Activated CD8-positive, alpha-beta memory T cell treated with anti-CD3 and anti-CD28 coated beads for 1 hour (primary cell): Measurements from ENCODE around the gene DUS2.
"Not testable (repeated sequence)": the region's sequence is repeated elsewhere in the genome, so short reads cannot be mapped to it uniquely, and the experiment has no call there.

Experiments
- DNase-seq, 2 donors: peaks; one replicate each; pipeline ENCODE4 v3.0.0-alpha.2; 2020; ENCODE audit warnings: low read depth in 1 of 2; ENCODE audit errors: extremely low read depth in 1 of 2

The DUS2 gene

DNA sequence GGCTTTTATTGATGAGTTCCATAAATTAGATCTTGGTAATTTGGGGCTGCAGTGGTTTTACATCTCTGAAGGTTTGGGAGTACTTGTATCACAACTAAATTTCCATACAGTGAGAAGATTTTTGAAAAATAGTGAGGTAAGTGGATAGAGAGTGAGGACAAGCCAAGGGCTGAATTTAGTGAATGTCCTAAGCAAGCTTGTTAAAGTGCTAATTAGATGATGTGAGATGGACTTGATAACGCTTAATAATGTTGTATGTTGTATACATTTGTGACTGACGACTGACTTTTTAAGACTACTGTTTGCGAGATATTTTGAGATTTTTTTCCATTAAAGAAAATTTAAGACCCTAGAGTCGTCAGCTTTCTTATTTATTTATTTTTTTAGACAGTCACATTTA, 66.0 kb downstream of the DUS2 start:
- DNase-seq = no peak

DNA sequence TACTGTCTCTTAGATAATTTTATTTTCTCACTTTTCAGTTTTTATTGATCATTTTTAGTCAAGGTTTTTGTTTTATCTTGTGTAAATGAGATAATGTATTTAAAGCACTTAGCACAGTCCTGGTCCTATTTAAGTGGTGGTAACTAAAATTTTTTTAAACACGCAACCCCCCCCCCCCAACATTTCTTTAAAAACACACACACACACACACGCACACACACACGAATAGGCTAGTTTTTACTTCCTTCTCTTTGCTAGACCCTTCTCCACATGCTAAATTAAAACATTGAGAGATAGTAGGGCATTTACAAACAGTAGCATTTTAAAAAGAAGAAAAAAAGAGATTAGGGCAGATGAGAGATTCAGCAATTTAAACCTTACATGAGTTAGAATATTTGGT, 67.0 kb downstream of the DUS2 start:
- DNase-seq = no peak

DNA sequence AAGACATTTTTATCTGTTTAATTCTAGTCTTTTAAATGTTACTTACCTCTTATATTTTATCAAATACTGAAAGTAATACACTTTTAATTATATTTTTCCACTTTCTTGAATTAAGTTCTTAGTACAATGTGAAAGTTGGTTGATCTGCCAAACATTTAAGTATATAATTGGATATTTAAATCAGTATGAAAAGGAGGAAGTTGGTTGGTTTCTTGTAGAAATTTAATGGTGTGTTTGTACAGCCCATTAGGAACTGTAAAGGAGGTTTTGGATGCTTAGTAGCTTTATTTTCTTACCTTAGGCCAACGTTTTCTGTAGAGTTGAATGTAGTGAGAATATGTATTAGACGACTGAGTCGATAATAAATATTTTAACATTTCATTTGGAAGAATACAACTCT, 67.4 kb downstream of the DUS2 start:
- DNase-seq = no peak

DNA sequence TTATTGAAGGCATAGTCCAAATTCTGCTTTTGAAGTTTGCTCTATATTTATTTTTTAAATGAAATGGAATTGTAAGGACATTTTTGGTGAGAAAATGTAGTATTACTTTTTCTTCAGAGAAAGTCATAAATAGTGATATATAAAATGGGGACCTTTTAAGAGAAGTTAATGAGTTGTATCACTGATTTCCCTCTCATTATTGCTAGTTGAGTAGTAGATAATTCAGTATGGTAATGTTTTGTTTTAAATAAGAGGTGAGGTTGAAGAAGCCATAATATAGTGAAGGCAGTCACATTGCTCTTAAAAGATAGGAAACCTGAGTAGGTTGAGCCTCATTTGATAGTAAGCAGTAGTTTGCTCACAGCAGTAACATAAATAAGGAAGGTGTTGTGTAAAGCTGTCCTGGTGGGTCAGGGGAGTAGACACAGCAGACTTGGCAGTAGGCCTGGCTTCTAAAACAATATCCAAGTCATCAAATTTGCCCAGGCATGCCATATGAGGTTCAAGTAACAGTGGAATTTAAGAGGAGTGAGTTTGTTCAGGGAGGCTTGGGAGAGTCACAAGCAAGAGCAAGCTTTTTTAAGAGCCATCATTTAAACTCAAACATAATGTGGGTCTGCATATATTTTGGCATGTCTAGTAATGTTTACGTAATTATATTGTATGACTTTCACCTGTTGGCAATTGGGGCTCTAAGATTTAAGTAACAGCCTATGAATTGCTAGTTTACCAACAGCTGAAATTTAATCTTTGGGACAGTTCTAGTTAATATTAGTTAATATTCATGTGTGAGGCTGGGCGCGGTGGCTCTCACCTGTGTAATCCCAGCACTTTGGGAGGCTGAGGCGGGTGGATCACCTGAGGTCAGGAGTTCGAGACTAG, 68.5 kb downstream of the DUS2 start:
- no peak for DNase-seq

DNA sequence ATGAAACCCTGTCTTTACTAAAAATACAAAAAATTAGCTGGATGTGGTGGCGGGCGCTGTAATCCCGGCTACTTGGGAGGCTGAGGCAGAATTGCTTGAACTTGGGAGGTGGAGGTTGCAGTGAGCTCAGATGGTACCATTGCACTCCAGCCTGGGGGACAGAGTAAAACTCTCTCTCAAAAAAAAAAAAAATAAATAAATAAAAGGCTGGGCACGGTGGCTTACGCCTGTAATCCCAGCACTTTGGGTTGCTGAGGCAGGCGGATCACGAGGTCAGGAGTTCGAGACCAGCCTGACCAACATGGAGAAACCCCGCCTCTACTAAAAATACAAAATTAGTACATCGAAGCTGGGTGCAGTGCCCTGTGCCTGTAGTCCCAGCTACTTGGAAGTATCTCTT, 69.2 kb downstream of the DUS2 start:
- DNase-seq = not testable (repeated sequence)

DNA sequence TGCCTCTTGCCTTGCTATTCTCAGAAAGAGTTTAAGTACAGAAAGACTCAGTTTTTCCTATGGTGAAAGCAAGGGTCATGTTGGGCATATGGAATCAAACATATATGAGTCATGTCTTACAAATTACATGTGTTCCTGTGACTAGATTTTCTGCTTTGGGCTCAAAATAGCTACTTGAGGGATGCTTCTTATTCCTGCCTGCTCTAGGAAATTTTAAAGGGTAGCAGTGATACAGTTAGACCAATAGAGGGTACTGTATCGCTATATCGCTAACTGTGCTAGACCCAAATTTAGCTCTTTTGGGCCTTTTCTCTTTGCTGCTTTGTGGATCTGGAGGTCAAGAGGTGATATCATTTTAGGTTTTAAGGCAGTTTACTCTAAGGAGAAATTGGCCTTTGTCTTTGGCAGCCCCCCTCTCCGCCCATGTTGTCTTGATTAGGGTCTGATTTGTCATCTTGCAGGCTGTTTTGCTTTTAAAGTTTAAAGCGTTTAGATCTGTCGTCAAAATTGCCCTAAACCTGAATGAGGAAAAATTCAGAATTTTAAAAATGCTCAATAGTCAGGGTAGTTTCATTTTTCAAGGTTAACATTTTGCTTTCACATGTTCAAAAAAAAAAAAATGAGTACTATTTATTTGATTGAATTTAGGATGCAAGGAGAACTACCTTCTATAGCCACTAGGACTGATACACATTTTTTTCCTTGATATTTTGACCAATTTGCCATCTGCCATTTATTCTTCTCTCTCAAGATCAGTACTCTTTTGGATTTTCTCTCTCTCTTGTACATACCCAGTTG, 70.9 kb downstream of the DUS2 start:
- DNase-seq = no peak

DNA sequence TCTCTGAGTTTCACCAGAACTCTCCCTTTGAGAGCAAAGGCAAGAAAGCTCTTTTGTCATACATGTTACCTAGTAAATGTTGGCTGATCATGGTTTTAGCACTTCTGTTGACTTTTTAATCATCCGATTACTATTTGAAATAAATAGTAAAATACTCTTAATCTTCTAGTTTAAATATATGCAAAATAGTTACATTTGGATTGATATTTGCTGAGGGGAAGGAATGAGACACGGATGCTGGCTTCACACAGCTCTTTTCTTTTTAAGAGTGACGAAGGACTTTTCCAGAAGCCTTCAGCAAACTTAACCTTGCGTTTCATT, 71.5 kb downstream of the DUS2 start:
- DNase-seq = no peak

DNA sequence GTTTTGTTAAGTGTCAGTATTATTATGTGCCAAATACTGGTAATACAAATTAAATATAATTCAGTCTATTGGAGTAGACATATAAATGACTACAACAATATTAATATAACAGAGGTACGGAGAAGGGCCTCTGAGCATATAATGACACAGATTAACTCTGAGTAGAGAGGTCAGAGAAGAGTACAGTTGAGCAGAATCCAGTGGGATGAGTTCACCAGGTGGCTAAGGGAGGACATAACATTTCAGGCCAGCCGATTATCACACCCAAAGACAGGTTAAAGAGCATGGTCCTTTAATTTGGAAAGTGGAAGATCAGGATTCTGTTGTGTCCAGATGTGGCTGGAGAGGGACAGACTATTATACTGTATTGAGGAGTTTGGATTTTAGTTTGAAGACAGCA, 73.4 kb downstream of the DUS2 start:
- DNase-seq = no peak

DNA sequence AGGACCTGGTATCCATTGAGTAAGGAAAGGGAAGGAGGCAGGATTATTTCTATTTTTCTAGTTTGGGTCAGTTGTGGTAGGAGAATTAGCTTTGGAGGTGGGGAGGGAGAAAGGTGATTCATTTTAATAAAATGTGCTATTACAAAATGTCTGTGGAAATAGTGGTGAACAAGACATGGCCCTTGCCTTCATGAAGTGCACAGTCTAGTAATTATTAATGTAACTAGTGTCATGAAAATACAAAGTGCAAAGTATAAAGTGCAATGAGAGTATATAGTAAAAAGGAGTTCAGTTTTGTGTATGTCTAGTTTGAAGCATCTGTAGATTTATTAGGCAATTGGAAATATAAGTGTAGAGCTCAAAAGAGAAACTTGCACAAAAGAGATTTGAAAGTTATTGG, 74.0 kb downstream of the DUS2 start:
- no peak for DNase-seq

DNA sequence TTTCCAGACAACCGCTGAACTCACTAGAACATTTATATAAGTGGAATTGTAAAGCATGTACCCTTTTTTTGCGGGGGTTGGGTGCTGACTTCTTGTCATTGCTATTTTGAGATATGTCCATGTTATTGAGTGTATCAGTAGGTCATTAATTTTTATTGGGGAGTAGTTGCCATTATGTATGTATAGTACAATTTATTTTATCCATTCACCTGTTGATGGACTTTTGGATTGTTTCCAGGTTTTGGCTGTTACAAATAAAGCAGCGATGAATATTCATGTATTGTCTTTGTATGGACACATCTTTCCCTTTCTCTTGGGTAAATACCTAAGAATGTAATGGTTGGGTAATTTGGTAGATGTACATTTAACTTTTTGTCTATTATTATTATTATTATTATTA, 74.8 kb downstream of the DUS2 start:
- DNase-seq = no peak

DNA sequence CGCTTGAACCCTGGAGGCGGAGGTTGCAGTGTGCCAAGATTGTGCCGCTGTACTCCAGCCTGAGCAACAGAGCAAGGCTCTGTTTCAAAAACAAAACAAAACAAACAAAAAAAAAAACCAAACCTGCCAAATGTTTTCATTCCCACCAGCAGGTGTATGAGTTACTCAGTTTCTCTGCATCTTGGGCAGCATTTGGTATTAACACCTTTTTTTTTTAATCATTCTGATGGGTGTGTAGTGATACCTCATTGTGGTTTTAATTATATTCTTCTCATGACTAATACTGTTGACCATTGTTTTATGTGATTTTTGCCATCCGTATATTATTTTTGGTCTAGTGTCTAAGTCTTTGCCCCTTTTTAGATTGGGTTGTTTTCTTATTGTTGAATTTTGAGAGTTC, 77.4 kb downstream of the DUS2 start:
- no peak for DNase-seq

DNA sequence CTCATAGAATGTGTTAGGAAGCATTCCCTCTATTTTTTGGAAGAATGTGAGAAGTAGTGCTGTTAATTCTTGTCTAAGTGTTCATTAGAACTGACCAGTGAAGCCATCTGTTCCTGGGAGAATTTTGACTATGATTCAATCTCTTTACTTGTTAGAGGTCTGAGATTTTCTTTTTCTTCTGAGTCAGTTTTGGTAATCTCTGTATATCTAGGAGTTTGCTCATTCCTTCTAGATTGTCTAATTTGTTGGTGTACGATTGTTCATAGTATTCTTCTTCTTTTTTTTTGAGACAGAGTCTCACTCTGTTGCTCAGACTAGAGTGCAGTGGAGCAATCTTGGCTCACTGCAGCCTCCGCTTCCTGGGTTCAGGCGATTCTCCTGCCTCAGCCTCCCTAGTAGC, 82.5 kb downstream of the DUS2 start:
- no peak for DNase-seq

DNA sequence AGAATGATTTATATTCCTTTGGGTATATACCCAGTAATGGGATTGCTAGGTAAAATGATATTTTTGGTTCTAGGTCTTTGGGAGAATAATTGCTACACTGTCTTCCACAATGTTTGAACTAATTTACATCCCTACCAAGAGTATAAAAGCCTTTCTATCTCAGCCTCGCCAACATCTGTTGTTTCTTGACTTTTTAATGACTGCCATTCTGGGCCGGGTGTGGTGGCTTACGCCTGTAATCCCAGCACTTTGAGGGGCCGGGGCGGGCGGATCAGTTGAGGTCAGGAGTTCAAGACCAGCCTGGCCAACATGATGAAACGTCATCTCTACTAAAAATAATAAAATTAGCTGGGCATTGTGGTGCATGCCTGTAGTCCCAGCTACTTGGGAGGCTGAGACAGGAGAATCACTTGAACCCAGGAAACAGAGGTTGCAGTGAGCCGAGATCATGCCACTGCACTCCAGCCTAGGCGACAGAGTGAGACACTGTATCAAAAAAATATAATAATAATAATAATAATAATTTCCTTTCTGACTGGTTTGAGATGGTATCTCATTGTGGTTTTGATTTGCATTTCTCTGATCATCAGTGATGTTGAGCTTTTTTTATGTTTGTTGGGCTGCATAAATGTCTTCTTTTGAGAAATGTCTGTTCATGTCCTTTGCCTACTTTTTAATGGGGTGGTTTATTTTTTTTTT, 84.3 kb downstream of the DUS2 start:
- not testable (repeated sequence) for DNase-seq

DNA sequence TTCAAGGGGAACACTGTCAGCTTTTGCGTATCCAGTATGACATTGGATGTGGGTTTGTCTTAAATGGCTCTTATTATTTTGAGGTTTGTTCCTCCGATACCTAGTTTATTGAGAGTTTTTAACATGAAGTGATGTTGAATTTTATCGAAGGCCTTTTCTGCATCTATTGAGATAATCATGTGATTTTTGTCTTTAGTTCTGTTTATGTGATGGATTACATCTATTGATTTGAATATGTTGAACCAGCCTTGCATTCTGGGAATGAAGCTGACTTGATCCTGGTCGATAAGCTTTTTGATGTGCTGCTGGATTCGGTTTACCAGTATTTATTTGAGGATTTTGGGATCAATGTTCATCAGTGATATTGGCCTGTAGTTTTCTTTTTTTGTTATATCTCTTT, 86.1 kb downstream of the DUS2 start:
- not testable (repeated sequence) for DNase-seq

DNA sequence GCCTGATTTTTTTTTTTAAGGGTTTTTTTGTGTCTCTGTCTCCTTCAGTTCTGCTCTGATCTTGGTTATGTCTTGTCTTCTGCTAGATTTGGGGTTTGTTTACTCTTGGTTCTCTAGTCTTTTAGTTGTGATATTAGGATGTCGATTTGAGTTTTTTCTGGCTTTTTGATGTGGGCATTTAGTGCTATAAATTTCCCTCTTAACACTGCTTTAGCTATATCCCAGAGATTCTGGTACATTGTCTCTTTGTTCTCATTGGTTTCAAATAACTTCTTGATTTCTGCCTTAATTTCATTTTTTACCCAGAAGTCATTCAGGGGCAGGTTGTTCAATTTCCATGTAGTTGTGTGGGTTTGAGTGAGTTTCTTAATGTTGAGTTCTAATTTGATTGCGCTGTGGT, 87.5 kb downstream of the DUS2 start:
- not testable (repeated sequence) for DNase-seq

DNA sequence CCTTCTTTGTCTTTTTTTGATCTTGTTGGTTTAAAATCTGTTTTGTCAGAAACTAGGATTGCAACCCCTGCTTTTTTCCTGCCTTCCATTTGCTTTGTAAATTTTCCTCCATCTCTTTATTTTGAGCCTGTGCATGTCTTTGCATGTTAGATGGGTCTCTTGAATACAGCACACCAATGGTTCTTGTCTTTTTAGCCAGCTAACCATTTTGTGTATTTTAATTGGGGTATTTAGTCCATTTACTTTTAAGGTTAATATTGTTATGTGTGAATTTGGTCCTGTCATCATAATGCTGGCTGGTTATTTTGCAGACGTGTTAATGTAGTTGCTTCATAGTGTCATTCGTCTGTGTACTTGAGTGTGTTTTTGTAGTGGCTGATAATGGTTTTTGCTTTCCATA, 88.3 kb downstream of the DUS2 start:
- no peak for DNase-seq

DNA sequence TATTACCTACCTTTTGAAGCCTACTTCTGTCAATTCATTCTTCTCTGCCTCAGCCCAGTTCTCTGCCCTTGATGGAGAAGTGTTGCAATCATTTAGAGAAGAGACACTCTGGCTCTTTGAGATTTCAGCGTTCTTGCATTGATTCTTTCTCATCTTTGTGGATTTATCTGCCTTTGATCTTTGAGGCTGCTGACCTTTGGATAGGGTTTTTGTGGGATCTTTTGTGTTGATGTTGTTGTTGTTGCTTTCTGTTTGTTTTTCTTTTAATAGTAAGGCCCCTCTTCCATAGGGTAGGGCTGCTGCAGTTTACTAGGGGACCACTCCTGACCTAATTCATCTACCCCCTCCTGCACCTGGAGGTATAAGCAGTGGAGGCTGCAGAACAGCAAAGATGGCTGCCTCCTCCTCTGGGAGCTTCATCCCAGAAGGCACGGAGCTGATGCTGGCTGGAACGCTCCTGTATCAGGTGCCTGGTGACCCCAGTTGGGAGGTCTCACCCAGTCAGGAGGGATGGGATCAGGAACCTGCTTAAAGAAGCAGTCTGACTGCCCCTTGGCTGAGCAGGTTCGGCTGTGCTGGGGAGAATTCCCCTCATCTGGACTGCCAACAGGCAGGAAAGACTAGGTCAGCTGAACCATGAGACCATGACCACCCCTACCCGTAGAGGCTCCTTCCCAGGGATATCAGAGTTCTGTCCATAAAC, 90.1 kb downstream of the DUS2 start:
- DNase-seq = no peak

DNA sequence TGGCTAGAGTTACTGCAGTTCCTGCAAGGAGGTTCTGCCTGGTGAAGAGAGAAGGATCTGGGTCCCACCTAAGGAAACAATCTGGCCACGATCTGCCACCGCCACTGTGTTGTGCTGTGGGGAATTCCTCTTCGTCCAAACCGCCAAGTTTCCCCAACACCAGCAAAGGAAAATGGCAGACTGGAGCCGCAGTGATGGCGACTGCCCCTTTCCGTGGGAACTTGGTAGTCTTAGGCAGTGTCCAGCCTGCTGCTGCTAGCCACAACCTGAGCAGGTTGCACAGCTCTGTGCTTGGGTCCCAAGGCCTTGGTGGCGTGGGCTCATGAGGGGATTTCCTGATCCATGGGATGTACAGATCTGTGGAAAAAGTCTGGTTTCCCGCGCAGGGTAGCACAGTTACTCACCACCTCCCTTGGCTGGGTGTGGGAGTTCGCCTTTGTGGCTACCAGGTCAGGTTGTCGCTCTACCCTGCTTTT, 90.7 kb downstream of the DUS2 start:
- no peak for DNase-seq

DNA sequence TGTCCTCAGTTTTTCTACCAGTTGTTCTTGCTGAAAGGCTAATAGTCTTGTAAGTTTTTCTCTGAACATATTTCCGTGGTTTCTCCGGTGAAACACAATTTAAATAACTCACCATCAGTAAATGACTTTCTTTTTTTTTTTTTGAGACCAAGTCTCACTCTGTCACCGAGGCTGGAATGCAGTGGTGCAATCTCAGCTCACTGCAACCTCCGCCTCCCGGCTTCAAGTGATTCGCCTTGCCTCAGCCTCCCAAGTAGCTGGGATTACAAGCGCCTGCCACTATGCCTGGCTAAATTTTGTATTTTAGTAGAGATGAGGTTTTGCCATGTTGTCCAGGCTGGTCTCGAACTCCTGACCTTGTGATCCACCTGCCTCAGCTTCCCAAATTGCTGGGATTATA, 91.9 kb downstream of the DUS2 start:
- DNase-seq = not testable (repeated sequence)

DNA sequence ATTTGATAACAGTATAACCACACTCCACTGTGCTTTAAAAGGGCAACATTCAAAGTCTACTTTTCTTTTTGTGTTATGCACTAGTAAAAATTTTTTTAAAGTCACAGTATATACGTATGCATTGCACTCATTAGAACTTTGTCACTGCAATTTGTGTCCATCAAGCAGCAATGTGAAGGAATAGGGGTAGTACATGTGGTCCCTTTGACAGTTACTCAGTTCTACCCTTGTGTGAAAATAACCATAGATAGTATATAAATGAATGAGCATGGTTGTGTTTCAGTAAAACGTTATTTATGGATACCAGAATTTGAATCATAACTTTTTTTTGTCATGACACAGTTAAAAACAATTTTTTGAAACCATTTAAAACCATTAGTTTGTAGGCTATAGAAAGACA, 92.8 kb downstream of the DUS2 start:
- DNase-seq = no peak

DNA sequence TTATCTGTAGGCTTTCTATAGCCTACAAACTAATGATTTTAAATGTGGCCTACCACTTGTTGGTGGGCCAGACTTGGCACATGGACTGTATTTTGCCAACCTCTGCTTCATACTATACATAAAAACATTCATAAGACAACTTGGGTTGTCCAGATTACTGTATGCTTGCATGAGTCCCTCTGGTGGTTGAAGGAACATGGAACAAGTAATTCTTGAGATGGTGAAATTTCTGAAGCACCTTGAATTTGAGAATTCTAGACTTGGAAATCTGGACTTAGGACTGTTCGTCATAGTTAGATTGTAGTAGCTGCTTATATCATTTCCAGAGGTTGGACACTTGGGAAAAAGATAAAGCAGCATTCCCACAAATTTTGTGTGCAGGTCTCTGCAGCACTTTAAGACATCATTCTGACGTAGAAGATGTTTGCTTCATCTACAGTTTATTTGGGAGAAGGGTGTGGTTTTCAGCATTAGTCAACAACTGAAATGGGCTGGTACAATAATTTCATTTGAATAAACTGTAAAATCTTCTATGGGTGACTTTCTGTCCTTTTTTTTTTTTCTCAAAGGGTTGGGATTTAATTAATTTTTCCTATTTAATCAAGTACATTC, 93.3 kb downstream of the DUS2 start:
- no peak for DNase-seq
